Measurements from ENCODE around the gene ATP5F1C. TPM values are rescaled to one million over a fixed set of nuclear protein-coding genes. Genes with fewer than 3 reads are reported as not detected.

The ATP5F1C gene
- total RNA-seq, 1 experiment from 2014 or later = 280 TPM

DNA sequence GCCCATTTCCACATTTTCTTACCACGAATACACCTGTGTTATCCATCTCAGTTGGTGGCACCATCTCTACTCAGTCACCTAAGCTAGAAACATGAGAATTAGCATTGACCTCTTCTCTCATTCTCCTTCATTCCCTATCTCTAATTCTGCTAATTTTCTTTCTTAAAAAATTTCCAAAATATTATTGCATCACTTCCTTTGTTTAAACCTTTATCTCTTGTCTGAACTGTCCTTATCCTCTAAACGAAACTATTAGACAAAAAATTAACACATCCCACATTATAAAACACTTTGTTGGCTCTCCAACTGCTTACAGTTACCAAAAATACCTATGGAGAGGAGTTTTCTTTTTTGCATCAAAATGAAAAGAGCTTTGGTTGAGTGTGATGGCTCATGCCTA, 48.6 kb downstream of the ATP5F1C start:
- Histone ChIP-seq H4K8ac (replicated peaks; ENCODE audit: insufficient read length, low read depth, low read length) (no peak overlapping the region), H3K23ac (ENCODE audit: insufficient read length, low read depth, low read length) (no peak overlapping the region), H3K79me2 (ENCODE audit: insufficient read depth, low read length) (no peaks in the 10 kb centered on the region; the same call in 1 of the 2 replicates), H4K20me1 (ENCODE audit: control insufficient read depth, insufficient read depth, insufficient read length) (no peaks in the 10 kb centered on the region), H2BK12ac (ENCODE audit: insufficient read length, low read depth, low read length) (no peak overlapping the region), H4K91ac (ENCODE audit: insufficient read length, low read depth, low read length) (no peak overlapping the region), H2BK120ac (ENCODE audit: low read depth, low read length, poor library complexity, severe bottlenecking) (no peak overlapping the region), H2BK5ac (ENCODE audit: insufficient read length, low read length) (no peak overlapping the region), H2BK15ac (ENCODE audit: low read depth, low read length) (no peak overlapping the region), H3K4me2 (ENCODE audit: insufficient read depth, insufficient read length, low read length) (no peak overlapping the region), H3K27ac (ENCODE audit: insufficient read length, low read depth, low read length) (no peak overlapping the region), H3T11ph (ENCODE audit: low read length) (no peak overlapping the region), H3K27me3 (ENCODE audit: insufficient read depth, low read length) (no peaks in the 10 kb centered on the region), H2AFZ (ENCODE audit: low read length) (no peak overlapping the region), H2BK20ac (ENCODE audit: low read depth, low read length, poor library complexity, severe bottlenecking) (no peak overlapping the region), H3K9me3 (ENCODE audit: control insufficient read depth, low read depth, low read length) (no peaks in the 10 kb centered on the region), H3K56ac (ENCODE audit: insufficient read length, low read depth, low read length) (no peak overlapping the region), H4K5ac (ENCODE audit: insufficient read length, low read depth, low read length) (no peak overlapping the region), H3K4me1 (ENCODE audit: insufficient read depth, low read length) (no peaks in the 10 kb centered on the region), H3K18ac (ENCODE audit: insufficient read length, low read depth, low read length) (no peak overlapping the region), H3K4ac (ENCODE audit: low read depth, low read length) (no peak overlapping the region), H3K14ac (ENCODE audit: insufficient read depth, low read length) (no peak overlapping the region), H3K9ac (ENCODE audit: extremely low read depth, insufficient read length, low read length) (no peak overlapping the region), H3K79me1 (ENCODE audit: insufficient read depth, low read depth, low read length, poor library complexity, severe bottlenecking) (no peaks in the 10 kb centered on the region), H2AK5ac (ENCODE audit: insufficient read length, low read length) (no peak overlapping the region), H3K23me2 (ENCODE audit: insufficient read length, low read depth, low read length, poor library complexity, severe bottlenecking) (no peaks in the 10 kb centered on the region)
- no peak for DNase-seq
- WGBS (ENCODE audit: extremely low coverage, insufficient read length, low lambda C conversion rate) = 100% methylated on average over 1 of the region's 2 CpGs
- TF ChIP-seq CTCF (conservative IDR thresholded peaks at IDR 0.05) = no peak
- Mint-ChIP-seq H3K9me3 (no peaks in the 10 kb centered on the region), H3K27me3 (ENCODE audit: low read depth) (no peaks in the 10 kb centered on the region), H3K27ac (no peak overlapping the region), H3K4me1 (no peaks in the 10 kb centered on the region), H3K36me3 (ENCODE audit: insufficient read depth in 1 of 3, low read depth in 3 of 3) (peaks cover 0 to 8% (median 8%) of the 10 kb centered on the region in 3 experiments; a peak in 2 of 7 replicates), H3K4me3 (no peak overlapping the region)

Measured in H9 (cell line).